Naive thymus-derived CD4-positive, alpha-beta T cell (primary cell): ENCODE measurements around the gene GNRH2. TPM values are rescaled to one million over a fixed set of nuclear protein-coding genes. Genes with fewer than 3 reads are reported as not detected.
"Not testable (repeated sequence)": the region's sequence is repeated elsewhere in the genome, so short reads cannot be mapped to it uniquely, and the experiment has no call there.

Experiments used
- ATAC-seq: fragments of 150-1000 bp; cut with Tn5 transposase; 2 replicates; pipeline ENCODE4 v1.10.0; 2021; ENCODE audit warnings: mild to moderate bottlenecking, moderate library complexity
- CTCF ChIA-PET: fragments of 350-600 bp; sonication (Branson Sonifier 250); formaldehyde crosslinking; loops from one replicate; lab custom pipeline; 2021; ENCODE audit warnings: antibody characterized with exemption; lab: Charles Lee
- POLR2A ChIA-PET: fragments of 350-600 bp; sonication (Branson Sonifier 250); formaldehyde crosslinking; loops from one replicate; lab custom pipeline; 2021; ENCODE audit warnings: antibody characterized with exemption, inconsistent platforms; lab: Charles Lee
- DNase-seq, 9 donors: peaks; one replicate each; pipeline versions ENCODE4 v3.0.0 to v3.0.0-alpha.2; 2020 to 2022; ENCODE audit warnings: mixed read lengths in 1 of 9
- H3K27ac ChIP-seq: one replicate; pipeline ENCODE4 v1.7.0; 2013; ENCODE audit warnings: mild to moderate bottlenecking, low read depth, low read length, moderate library complexity
- H3K27me3 ChIP-seq, 2 donors: one replicate each; pipeline ENCODE4 v1.7.0; 2013; ENCODE audit warnings: low read length in 2 of 2, mild to moderate bottlenecking in 2 of 2, moderate library complexity in 2 of 2; ENCODE audit not compliant: control insufficient read depth in 2 of 2, insufficient read depth in 2 of 2
- H3K36me3 ChIP-seq, 3 experiments: 1 replicate in 2 of 3; 2 replicates in 1 of 3; pipeline ENCODE4 v1.7.0; 2013; ENCODE audit warnings: low read length in 3 of 3, mild to moderate bottlenecking in 3 of 3, moderate library complexity in 1 of 3; ENCODE audit not compliant: insufficient read depth in 3 of 3, control insufficient read depth in 2 of 3
- H3K4me1 ChIP-seq, 2 donors: one replicate each; pipeline ENCODE4 v1.7.0; 2013; ENCODE audit warnings: low read length in 2 of 2, mild to moderate bottlenecking in 2 of 2, moderate library complexity in 1 of 2; ENCODE audit not compliant: control insufficient read depth in 2 of 2, insufficient read depth in 2 of 2
- H3K4me3 ChIP-seq: 2 replicates; pipeline ENCODE4 v1.7.0; 2013; ENCODE audit warnings: mild to moderate bottlenecking, low read length
- H3K9me3 ChIP-seq, 3 experiments: 1 replicate in 2 of 3; 2 replicates in 1 of 3; pipeline ENCODE4 v1.7.0; 2013; ENCODE audit warnings: low read length in 3 of 3; ENCODE audit not compliant: control insufficient read depth in 2 of 3
- H3K27ac Mint-ChIP-seq, 9 donors: one replicate each; pipeline ENCODE4 v1.8.0; 2020 to 2022; ENCODE audit warnings: mixed read lengths in 9 of 9, mild to moderate bottlenecking in 8 of 9, moderate library complexity in 5 of 9, inconsistent platforms in 2 of 9
- H3K27me3 Mint-ChIP-seq, 5 donors: one replicate each; pipeline ENCODE4 v1.8.0; 2021 to 2022; ENCODE audit warnings: mixed read lengths in 5 of 5, mild to moderate bottlenecking in 1 of 5
- H3K36me3 Mint-ChIP-seq, 5 donors: one replicate each; pipeline ENCODE4 v1.8.0; 2020 to 2022; ENCODE audit warnings: mixed read lengths in 5 of 5, mild to moderate bottlenecking in 3 of 5, inconsistent platforms in 1 of 5
- H3K4me1 Mint-ChIP-seq, 7 donors: one replicate each; pipeline ENCODE4 v1.8.0; 2020 to 2022; ENCODE audit warnings: mixed read lengths in 7 of 7, mild to moderate bottlenecking in 3 of 7, inconsistent platforms in 1 of 7
- H3K4me3 Mint-ChIP-seq, 10 donors: one replicate each; pipeline ENCODE4 v1.8.0; 2020 to 2022; ENCODE audit warnings: mild to moderate bottlenecking in 10 of 10, mixed read lengths in 10 of 10, moderate library complexity in 6 of 10, inconsistent platforms in 2 of 10
- H3K9me3 Mint-ChIP-seq, 11 donors: one replicate each; pipeline ENCODE4 v1.8.0; 2020 to 2022; ENCODE audit warnings: mixed read lengths in 11 of 11, mild to moderate bottlenecking in 4 of 11, inconsistent platforms in 1 of 11, moderate library complexity in 1 of 11
- intact Hi-C, 2 donors: fragments of 100-400 bp; cut with micrococcal nuclease; formaldehyde crosslinking; loops; one replicate each; pipeline ENCODE4 v1.15.1; 2023
- polyA plus RNA-seq, 2 donors: library from polyadenylated mRNA; unstranded; fragments of 300-500 nt; fragmentation: Illumina TruSeq; gene quantifications; one replicate each; pipeline ENCODE4 v1.2.3, GENCODE V29; 2021
- total RNA-seq, 6 experiments: library from RNA in 5 of 6; stranded (reverse) in 5 of 6; gene quantifications; 1 replicate in 5 of 6; 2 replicates in 1 of 6; pipeline ENCODE4 v1.2.3 and lab custom pipeline; 2021 to 2026

Gene GNRH2
- total and polyA plus RNA-seq, 7 experiments from 2014 or later, result 0.88 to 2.9 (median 1.4) TPM; not detected in 2

DNA sequence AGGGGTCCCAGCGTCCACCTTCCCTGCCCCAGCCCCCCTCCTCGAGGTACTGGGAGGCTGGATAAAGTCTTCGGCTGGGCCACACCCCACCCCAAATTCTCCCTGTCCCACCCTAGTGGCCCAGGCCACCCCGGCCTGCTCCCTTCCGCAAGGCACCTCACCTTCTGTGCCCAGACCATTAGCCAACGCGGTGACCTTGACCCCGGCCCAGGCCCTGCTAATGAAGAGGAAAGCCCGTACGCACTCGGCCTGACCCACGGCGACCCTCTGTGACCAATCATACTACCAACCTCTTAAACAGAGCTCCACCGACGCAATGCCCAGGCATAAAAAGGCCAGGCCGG lies 27.8 kb downstream of the GNRH2 start:
- Histone ChIP-seq H3K36me3 (peaks cover 0 to 12% (median 0%) of the 10 kb centered on the region in 3 experiments), H3K4me3 (peak overlapping the region; percentile 53), H3K27me3 (no peaks in the 10 kb centered on the region), H3K27ac (peak overlapping the region; percentile 76), H3K4me1 (peaks cover 0 to 17% of the 10 kb centered on the region in 2 donors), H3K9me3 (no peaks in the 10 kb centered on the region)
- peak overlapping the region in 7 of 9 donors; percentile 71 to 97 (median 84) for H3K27ac Mint-ChIP-seq
- ChIA-PET CTCF (interaction anchor here (1.2 kb wide), 1 partner anchor 48 kb away, joined by 3 read pairs; no protein-coding TSS in a partner anchor), POLR2A (interaction anchor here (0.7 to 7.0 kb wide), 3 partner anchors 22 to 46 kb away, joined by 3 to 61 read pairs (median 3); no protein-coding TSS in a partner anchor)
- no peak for ATAC-seq
- intact Hi-C loops, result loop anchor here in 1 of 2 donors (5.0 kb wide), 2 partner anchors 46 to 101 kb away; partner anchors contain the start of gene LZTS3
- peaks cover 0 to 7% (median 0%) of the 10 kb centered on the region in 5 donors for H3K27me3 Mint-ChIP-seq
- no peak for DNase-seq
- H3K4me1 Mint-ChIP-seq, result peaks cover 12 to 40% (median 30%) of the 10 kb centered on the region in 7 donors
- H3K4me3 Mint-ChIP-seq, result peak overlapping the region; percentile 61 to 90 (median 84)
- H3K36me3 Mint-ChIP-seq, result peaks cover 0 to 6% (median 4%) of the 10 kb centered on the region in 5 donors
- H3K9me3 Mint-ChIP-seq, result peaks cover 0 to 2% (median 0%) of the 10 kb centered on the region in 11 donors

DNA sequence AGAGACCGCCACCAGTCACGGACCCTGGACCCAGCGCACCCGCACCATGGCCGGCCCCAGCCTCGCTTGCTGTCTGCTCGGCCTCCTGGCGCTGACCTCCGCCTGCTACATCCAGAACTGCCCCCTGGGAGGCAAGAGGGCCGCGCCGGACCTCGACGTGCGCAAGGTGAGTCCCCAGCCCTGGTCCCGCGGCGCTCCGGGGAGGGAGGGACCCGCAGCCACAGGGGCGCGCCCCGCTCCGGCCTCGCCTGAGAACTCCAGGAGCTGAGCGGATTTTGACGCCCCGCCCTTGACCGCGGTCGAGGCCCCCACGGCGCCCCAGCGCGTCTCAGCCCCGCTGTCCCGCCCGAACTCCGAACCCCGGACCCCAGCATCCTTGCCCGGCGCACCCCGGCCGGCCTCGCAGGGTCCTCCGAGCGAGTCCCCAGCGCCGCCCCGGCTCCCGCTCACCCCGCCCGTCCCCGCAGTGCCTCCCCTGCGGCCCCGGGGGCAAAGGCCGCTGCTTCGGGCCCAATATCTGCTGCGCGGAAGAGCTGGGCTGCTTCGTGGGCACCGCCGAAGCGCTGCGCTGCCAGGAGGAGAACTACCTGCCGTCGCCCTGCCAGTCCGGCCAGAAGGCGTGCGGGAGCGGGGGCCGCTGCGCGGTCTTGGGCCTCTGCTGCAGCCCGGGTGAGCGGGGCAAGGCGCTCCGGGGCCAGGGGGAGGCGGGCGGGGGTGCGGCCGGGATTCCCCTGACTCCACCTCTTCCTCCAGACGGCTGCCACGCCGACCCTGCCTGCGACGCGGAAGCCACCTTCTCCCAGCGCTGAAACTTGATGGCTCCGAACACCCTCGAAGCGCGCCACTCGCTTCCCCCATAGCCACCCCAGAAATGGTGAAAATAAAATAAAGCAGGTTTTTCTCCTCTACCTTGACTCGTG lies 28.4 kb downstream of the GNRH2 start, which contains the start of gene OXT:
OXT (plus strand) TSS at position 11 of the 920 bp plus-strand sequence; CDS start at position 47, 36 bp downstream.
- H3K4me3 Mint-ChIP-seq, result peak within 1 kb of the TSS; percentile 61 to 90 (median 86)
- peaks cover 0 to 12% (median 0%) of the 10 kb centered on the region in 3 experiments for H3K36me3 ChIP-seq
- peak within 1 kb of the TSS; percentile 77 to 97 (median 90) for H3K27ac Mint-ChIP-seq
- intact Hi-C loops, result loop anchor here (1.0 to 5.0 kb wide), 4 partner anchors 18 to 100 kb away; partner anchors contain the start of gene LZTS3 (in 1 of the 2)
- H3K9me3 ChIP-seq, result no peaks in the 10 kb centered on the region
- H3K36me3 Mint-ChIP-seq, result peaks cover 0 to 7% (median 4%) of the 10 kb centered on the region in 5 donors
- peaks cover 0 to 2% (median 0%) of the 10 kb centered on the region in 11 donors for H3K9me3 Mint-ChIP-seq
- ChIA-PET CTCF (interaction anchor here (0.5 to 1.4 kb wide), 5 partner anchors 21 to 143 kb away, joined by 3 to 5 read pairs (median 3); no protein-coding TSS in a partner anchor), POLR2A (interaction anchor here (0.6 to 7.0 kb wide), 8 partner anchors 21 to 148 kb away, joined by 3 to 61 read pairs (median 4); partner anchors contain the start of gene LZTS3)
- H3K27ac ChIP-seq, result peak within 1 kb of the TSS; percentile 76
- no peaks in the 10 kb centered on the region for H3K27me3 ChIP-seq
- H3K4me1 Mint-ChIP-seq, result peaks cover 15 to 42% (median 29%) of the 10 kb centered on the region in 7 donors
- H3K4me3 ChIP-seq, result peak within 1 kb of the TSS; percentile 53
- H3K4me1 ChIP-seq, result peaks cover 0 to 21% of the 10 kb centered on the region in 2 donors
- ATAC-seq, result peak; percentile 88
- peak; percentile 58 to 78 (median 73) for DNase-seq
- peaks cover 0 to 7% (median 0%) of the 10 kb centered on the region in 5 donors for H3K27me3 Mint-ChIP-seq

DNA sequence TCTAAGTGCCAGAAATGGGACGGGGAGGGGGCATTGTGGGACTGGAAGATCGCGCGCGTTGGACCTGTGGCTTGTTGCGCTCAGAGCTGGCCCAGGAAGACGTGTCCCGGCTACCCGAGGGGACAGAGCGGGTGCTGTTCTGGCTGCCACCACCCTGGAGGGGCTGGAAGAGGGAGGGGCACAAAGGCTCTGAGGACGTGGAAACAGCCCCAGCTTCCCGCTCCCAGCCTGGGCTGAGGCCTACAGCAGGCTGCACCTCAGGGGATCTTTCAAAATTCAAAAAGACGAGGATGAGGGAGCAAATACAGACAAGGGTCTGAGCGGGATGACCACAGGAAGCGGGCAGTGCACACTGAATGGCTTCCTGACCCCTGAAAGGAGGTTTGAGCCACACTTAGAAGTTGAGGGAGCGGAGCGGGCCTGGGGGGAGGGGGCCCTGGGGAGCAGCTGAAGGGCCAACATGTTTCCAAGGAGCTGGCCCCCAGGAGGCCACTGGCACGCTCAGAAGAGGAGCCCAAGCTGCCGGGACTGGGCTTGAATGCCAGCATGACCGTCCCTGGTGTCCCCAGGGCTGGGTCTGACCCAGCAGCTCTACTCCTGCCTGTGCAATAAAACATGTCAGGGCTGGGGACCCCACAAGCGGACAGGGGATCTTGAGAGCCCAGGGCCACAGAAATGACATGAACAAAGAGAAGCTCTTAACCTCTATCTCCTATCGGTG lies 29.3 kb downstream of the GNRH2 start:
- peaks cover 0 to 9% (median 4%) of the 10 kb centered on the region in 5 donors for H3K36me3 Mint-ChIP-seq
- peak overlapping the region; percentile 77 to 96 (median 90) for H3K27ac Mint-ChIP-seq
- POLR2A ChIA-PET, result interaction anchor here (0.9 to 7.0 kb wide), 8 partner anchors 19 to 101 kb away, joined by 3 to 61 read pairs (median 4); partner anchors contain the start of gene LZTS3
- Histone ChIP-seq H3K4me3 (peak overlapping the region; percentile 53), H3K27ac (peak overlapping the region; percentile 76), H3K36me3 (peaks cover 0 to 12% (median 0%) of the 10 kb centered on the region in 3 experiments), H3K9me3 (no peaks in the 10 kb centered on the region), H3K27me3 (no peaks in the 10 kb centered on the region), H3K4me1 (peaks cover 0 to 29% of the 10 kb centered on the region in 2 donors)
- intact Hi-C loops, result loop anchor here (1.0 to 5.0 kb wide), 4 partner anchors 18 to 100 kb away; partner anchors contain the start of gene LZTS3 (in 1 of the 2)
- peak overlapping the region; percentile 61 to 90 (median 84) for H3K4me3 Mint-ChIP-seq
- CTCF ChIA-PET, result interaction anchor here (0.5 to 1.4 kb wide), 5 partner anchors 20 to 142 kb away, joined by 3 to 5 read pairs (median 3); no protein-coding TSS in a partner anchor
- DNase-seq (no peak), ATAC-seq (no peak)
- peaks cover 0 to 8% (median 0%) of the 10 kb centered on the region in 5 donors for H3K27me3 Mint-ChIP-seq
- peaks cover 0 to 3% (median 0%) of the 10 kb centered on the region in 11 donors for H3K9me3 Mint-ChIP-seq
- H3K4me1 Mint-ChIP-seq, result peaks cover 18 to 50% (median 36%) of the 10 kb centered on the region in 7 donors

DNA sequence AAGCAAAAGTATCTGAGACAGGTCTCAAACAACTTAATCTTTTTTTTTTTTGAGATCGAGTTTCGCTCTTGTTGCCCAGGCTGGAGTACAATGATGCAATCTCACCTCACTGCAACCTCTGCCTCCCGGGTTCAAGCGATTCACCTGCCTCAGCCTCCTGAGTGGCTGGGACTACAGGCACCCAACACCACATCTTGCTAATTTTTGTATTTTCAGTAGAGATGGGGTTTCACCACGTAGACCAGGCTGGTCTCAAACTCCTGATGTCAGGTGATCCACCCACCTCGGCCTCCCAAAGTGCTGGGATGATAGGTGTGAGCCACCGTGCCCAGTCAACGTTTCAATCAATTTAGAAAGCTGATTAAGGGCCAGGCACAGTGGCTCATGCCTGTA lies 29.8 kb downstream of the GNRH2 start:
- H3K4me3 ChIP-seq, H3K27me3 ChIP-seq, ATAC-seq, DNase-seq, H3K9me3 Mint-ChIP-seq, H3K36me3 ChIP-seq, CTCF ChIA-PET, H3K27ac ChIP-seq, H3K9me3 ChIP-seq: not testable (repeated sequence)
- H3K27ac Mint-ChIP-seq, result peak overlapping the region in 7 of 9 donors; percentile 41 to 96 (median 83)
- H3K27me3 Mint-ChIP-seq, result peaks cover 0 to 13% (median 0%) of the 10 kb centered on the region in 5 donors
- intact Hi-C loops, result loop anchor here in 1 of 2 donors (5.0 kb wide), 2 partner anchors 44 to 99 kb away; partner anchors contain the start of gene LZTS3
- H3K4me1 ChIP-seq, result peaks cover 0 to 33% of the 10 kb centered on the region in 2 donors
- H3K4me1 Mint-ChIP-seq, result peaks cover 22 to 56% (median 41%) of the 10 kb centered on the region in 7 donors
- POLR2A ChIA-PET, result interaction anchor here (0.7 to 7.0 kb wide), 8 partner anchors 15 to 101 kb away, joined by 3 to 61 read pairs (median 4); partner anchors contain the start of gene LZTS3
- peak overlapping the region in 8 of 10 donors; percentile 29 to 84 (median 44) for H3K4me3 Mint-ChIP-seq
- peaks cover 0 to 13% (median 4%) of the 10 kb centered on the region in 5 donors for H3K36me3 Mint-ChIP-seq

DNA sequence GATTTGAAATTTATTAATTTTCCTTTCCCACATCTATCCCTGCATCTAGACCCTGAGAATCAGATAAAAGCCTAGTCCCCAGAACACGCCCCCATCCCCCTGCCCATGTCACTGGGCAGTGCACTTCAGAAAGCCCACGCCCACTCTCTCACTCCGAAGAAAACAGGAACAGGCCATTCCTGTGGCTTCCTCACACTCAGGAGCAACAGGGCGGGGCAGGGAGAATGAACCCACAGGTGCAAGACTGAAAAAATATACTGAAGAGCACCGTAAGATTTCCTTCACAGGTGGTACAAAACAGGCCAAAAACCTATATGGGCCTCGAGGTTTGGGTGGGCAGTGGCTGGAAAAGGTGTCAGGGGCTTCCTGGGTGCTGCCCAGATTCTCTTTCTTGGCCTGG lies 31.4 kb downstream of the GNRH2 start:
- DNase-seq (no peak), ATAC-seq (no peak)
- Mint-ChIP-seq H3K27me3 (peaks cover 0 to 18% (median 0%) of the 10 kb centered on the region in 5 donors), H3K27ac (peak overlapping the region in 2 of 9 donors; percentile 12 to 59), H3K4me3 (no peak overlapping the region), H3K9me3 (peaks cover 0 to 6% (median 0%) of the 10 kb centered on the region in 11 donors), H3K36me3 (peaks cover 0 to 17% (median 0%) of the 10 kb centered on the region in 5 donors), H3K4me1 (peaks cover 18 to 53% (median 36%) of the 10 kb centered on the region in 7 donors)
- H3K36me3 ChIP-seq, result no peaks in the 10 kb centered on the region
- no peak overlapping the region for H3K4me3 ChIP-seq
- intact Hi-C loops, result loop anchor here (5.0 kb wide), 4 partner anchors 42 to 132 kb away; partner anchors contain the start of genes FASTKD5 (in 1 of the 2), ITPA (in 1 of the 2), LZTS3 (in 1 of the 2) and UBOX5 (in 1 of the 2)
- POLR2A ChIA-PET, result interaction anchor here (0.7 to 7.0 kb wide), 4 partner anchors 9 to 60 kb away, joined by 3 to 61 read pairs (median 4); no protein-coding TSS in a partner anchor
- no peaks in the 10 kb centered on the region for H3K27me3 ChIP-seq
- no peaks in the 10 kb centered on the region for H3K9me3 ChIP-seq
- peaks cover 0 to 33% of the 10 kb centered on the region in 2 donors for H3K4me1 ChIP-seq
- CTCF ChIA-PET, result interaction anchor here (0.6 to 1.1 kb wide), 4 partner anchors 12 to 1942 kb away, joined by 3 read pairs; no protein-coding TSS in a partner anchor
- no peak overlapping the region for H3K27ac ChIP-seq
